Stimulated activated CD4-positive, alpha-beta T cell treated with anti-CD3 and anti-CD28 coated beads, Interleukin-12 subunit alpha, Interleukin-12 subunit beta, amount 100 ng/mL, for 4 hours (primary cell): ENCODE data around the gene DNAJB2.
"Not testable (repeated sequence)": the region's sequence is repeated elsewhere in the genome, so short reads cannot be mapped to it uniquely, and the experiment has no call there.

Source experiments
- DNase-seq: peaks from one replicate; pipeline ENCODE4 v3.0.0-alpha.2; 2020

DNAJB2 gene

GRCh38 chr2:219286436-219287115 lies 7.4 kb downstream of the DNAJB2 start:
- no peak for DNase-seq

- DNase-seq: not testable (repeated sequence)
Observed at GRCh38 chr2:219287116-219287440, 7.9 kb downstream of the DNAJB2 start.

- no peak for DNase-seq
Observed at GRCh38 chr2:219287580-219288265, 8.6 kb downstream of the DNAJB2 start.

- DNase-seq: no peak
Observed at GRCh38 chr2:219289195-219289536, 10.0 kb downstream of the DNAJB2 start.

GRCh38 chr2:219289537-219290361 lies 10.6 kb downstream of the DNAJB2 start:
- no peak for DNase-seq

GRCh38 chr2:219290381-219291171 lies 11.4 kb downstream of the DNAJB2 start:
- no peak for DNase-seq

- no peak for DNase-seq
Observed at GRCh38 chr2:219291394-219291793, 12.2 kb downstream of the DNAJB2 start.

GRCh38 chr2:219291910-219292490 lies 12.8 kb downstream of the DNAJB2 start:
- DNase-seq: no peak

- DNase-seq: no peak
Observed at GRCh38 chr2:219292616-219293015, 13.4 kb downstream of the DNAJB2 start.

- no peak for DNase-seq
Observed at GRCh38 chr2:219293736-219294231, 14.6 kb downstream of the DNAJB2 start.

- DNase-seq: peak; percentile 89
Observed at GRCh38 chr2:219294356-219295351, 15.5 kb downstream of the DNAJB2 start.

GRCh38 chr2:219296142-219296541 lies 17.0 kb downstream of the DNAJB2 start:
- no peak for DNase-seq

- no peak for DNase-seq
Observed at GRCh38 chr2:219296631-219297391, 17.6 kb downstream of the DNAJB2 start.

GRCh38 chr2:219297766-219298456 lies 18.7 kb downstream of the DNAJB2 start:
- DNase-seq: no peak

- DNase-seq: peak; percentile 87
Observed at GRCh38 chr2:219298759-219299371, 19.7 kb downstream of the DNAJB2 start.

GRCh38 chr2:219299372-219299760 lies 20.2 kb downstream of the DNAJB2 start:
- no peak for DNase-seq

- DNase-seq: no peak
Observed at GRCh38 chr2:219300022-219300421, 20.9 kb downstream of the DNAJB2 start.

GRCh38 chr2:219302412-219302968 lies 23.3 kb downstream of the DNAJB2 start:
- DNase-seq: no peak

GRCh38 chr2:219304223-219304622 lies 25.1 kb downstream of the DNAJB2 start:
- no peak for DNase-seq
